ENCODE measurements around the gene SP9.
"Not testable (repeated sequence)": the region's sequence is repeated elsewhere in the genome, so short reads cannot be mapped to it uniquely, and the experiment has no call there.

SP9 gene

DNA sequence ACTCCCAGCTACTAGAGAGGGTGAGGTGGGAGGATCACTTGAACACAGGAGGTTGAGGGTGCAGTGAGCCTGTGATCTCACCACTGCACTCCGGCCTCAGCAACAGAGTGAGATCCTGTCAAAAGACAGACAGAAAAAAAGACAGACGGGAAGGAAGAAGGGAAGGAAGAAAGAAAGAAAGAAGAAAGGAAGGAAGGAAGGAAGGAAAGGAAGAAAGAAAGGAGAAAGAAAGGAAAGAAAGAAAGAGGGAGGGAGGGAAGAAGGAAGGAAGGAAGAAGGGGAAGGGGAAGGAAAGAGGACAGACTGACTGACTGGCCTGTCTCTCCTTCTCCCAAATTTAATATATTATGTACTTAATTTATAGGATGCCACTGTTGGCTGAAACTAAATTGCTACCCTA, 21.6 kb downstream of the SP9 start:
- DNase-seq (no peak), ATAC-seq (no peak)
- no peaks in the 10 kb centered on the region for H3K9me3 Mint-ChIP-seq
- no peak overlapping the region for H3K27ac Mint-ChIP-seq
- H3K4me1 Mint-ChIP-seq: no peaks in the 10 kb centered on the region
- H3K27me3 Mint-ChIP-seq: no peaks in the 10 kb centered on the region
- peaks cover 20% of the 10 kb centered on the region for H3K36me3 Mint-ChIP-seq (ENCODE audit: low read depth)
- H3K4me3 Mint-ChIP-seq: no peak overlapping the region

DNA sequence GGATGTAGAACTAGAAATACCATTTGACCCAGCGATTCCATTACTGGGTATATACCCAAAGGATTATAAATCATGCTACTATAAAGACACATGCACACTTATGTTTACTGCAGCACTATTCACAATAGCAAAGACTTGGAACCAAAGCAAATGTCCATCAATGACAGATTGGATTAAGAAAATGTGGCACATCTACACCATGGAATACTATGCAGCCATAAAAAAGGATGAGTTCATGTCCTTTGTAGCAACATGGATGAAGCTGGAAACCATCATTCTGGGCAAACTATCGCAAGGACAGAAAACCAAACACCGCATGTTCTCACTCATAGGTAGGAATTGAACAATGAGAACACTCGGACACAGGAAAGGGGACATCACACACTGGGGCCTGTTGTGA, 24.9 kb downstream of the SP9 start:
- H3K9me3 Mint-ChIP-seq, H3K27ac Mint-ChIP-seq, ATAC-seq, H3K27me3 Mint-ChIP-seq, DNase-seq, H3K4me3 Mint-ChIP-seq, H3K4me1 Mint-ChIP-seq: not testable (repeated sequence)
- peaks cover 40% of the 10 kb centered on the region for H3K36me3 Mint-ChIP-seq (ENCODE audit: low read depth)

DNA sequence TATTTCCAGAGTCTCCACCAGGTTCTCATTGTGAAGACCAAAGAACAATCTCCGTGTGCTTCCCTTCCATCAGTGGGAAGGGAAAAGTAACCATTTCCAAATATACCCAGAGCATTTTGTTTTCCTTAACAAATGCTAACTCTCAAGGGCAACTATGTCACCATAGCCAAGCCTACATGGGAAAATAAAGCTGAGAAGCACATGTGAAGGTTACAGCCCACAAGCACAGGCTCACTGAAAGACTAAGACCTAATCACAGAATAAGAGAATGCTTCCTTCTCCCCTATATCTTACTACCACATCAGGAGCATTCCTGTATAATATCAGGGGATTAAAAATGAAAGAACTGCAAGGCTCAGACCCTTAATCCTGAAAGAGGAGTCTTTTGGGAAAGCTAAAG, 28.2 kb downstream of the SP9 start:
- Mint-ChIP-seq H3K9me3 (peaks cover 28% of the 10 kb centered on the region), H3K27me3 (no peaks in the 10 kb centered on the region), H3K27ac (no peak overlapping the region), H3K4me1 (no peaks in the 10 kb centered on the region), H3K36me3 (ENCODE audit: low read depth) (peaks cover 63% of the 10 kb centered on the region), H3K4me3 (no peak overlapping the region)
- DNase-seq: no peak
- ATAC-seq: no peak

GRCh38 chr2:174363492-174364225, 28.9 kb downstream of the SP9 start:
- H3K4me1 Mint-ChIP-seq, ATAC-seq, DNase-seq, H3K27ac Mint-ChIP-seq, H3K4me3 Mint-ChIP-seq, H3K27me3 Mint-ChIP-seq: not testable (repeated sequence)
- H3K9me3 Mint-ChIP-seq: peaks cover 31% of the 10 kb centered on the region
- peaks cover 66% of the 10 kb centered on the region for H3K36me3 Mint-ChIP-seq (ENCODE audit: low read depth)

- Mint-ChIP-seq H3K27me3 (no peaks in the 10 kb centered on the region), H3K9me3 (peaks cover 31% of the 10 kb centered on the region), H3K4me3 (no peak overlapping the region), H3K27ac (no peak overlapping the region), H3K36me3 (ENCODE audit: low read depth) (peaks cover 69% of the 10 kb centered on the region), H3K4me1 (no peaks in the 10 kb centered on the region)
- DNase-seq (no peak), ATAC-seq (no peak)
Observed at GRCh38 chr2:174364628-174365027, 29.9 kb downstream of the SP9 start.

- Mint-ChIP-seq H3K27me3 (no peaks in the 10 kb centered on the region), H3K9me3 (peaks cover 31% of the 10 kb centered on the region), H3K36me3 (ENCODE audit: low read depth) (peaks cover 64% of the 10 kb centered on the region), H3K4me3 (no peak overlapping the region), H3K4me1 (no peaks in the 10 kb centered on the region), H3K27ac (no peak overlapping the region)
- ATAC-seq (no peak), DNase-seq (no peak)
Observed at GRCh38 chr2:174365571-174365970, 30.8 kb downstream of the SP9 start.

GRCh38 chr2:174368691-174369090, 33.9 kb downstream of the SP9 start:
- ATAC-seq (no peak), DNase-seq (no peak)
- Mint-ChIP-seq H3K9me3 (peaks cover 26% of the 10 kb centered on the region), H3K4me3 (no peak overlapping the region), H3K27me3 (no peaks in the 10 kb centered on the region), H3K36me3 (ENCODE audit: low read depth) (peaks cover 53% of the 10 kb centered on the region), H3K27ac (no peak overlapping the region), H3K4me1 (no peaks in the 10 kb centered on the region)

- no peak overlapping the region for H3K27ac Mint-ChIP-seq
- DNase-seq (no peak), ATAC-seq (no peak)
- H3K4me1 Mint-ChIP-seq: no peaks in the 10 kb centered on the region
- no peak overlapping the region for H3K4me3 Mint-ChIP-seq
- no peaks in the 10 kb centered on the region for H3K27me3 Mint-ChIP-seq
- H3K36me3 Mint-ChIP-seq (ENCODE audit: low read depth): peaks cover 33% of the 10 kb centered on the region
- no peaks in the 10 kb centered on the region for H3K9me3 Mint-ChIP-seq
Observed at GRCh38 chr2:174376967-174377366, 42.2 kb downstream of the SP9 start.

DNA sequence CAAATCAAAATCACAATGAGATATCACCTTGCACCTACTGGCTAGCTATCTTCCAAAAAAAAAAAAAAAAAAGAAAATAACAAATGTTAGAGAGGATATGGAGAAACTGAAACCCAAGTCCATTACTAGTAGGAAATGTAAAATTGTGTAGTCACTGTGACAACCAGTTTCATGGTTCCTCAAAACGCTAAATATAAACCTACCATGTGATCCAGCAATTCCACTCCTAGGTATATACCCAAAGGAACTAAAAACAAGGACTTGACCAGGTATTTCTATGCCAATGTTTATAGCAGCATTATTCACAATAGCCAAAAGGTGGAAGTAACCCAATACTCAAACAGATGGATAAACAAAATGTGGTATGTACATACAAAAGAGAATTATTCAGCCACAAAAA, 49.0 kb downstream of the SP9 start:
- no peaks in the 10 kb centered on the region for H3K9me3 Mint-ChIP-seq
- ATAC-seq: no peak
- no peak for DNase-seq

DNA sequence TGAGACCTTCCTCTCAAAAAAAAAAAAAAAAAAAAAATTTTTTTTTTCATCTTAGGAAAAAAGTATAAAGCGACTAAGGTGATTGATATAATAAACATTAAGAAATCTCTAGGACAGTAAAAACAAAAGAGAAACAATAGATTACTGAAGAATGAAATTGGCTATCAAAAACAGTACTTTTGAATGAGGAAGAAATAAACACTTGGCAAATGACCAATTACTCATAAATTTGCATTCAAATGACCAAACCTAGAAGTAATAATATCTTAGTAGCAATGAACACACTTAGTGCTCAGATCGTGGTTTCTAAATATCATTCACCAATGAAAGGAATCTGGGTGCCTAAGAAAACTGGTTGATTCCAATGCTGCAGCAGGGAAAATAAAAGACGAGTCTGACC, 50.4 kb downstream of the SP9 start:
- DNase-seq (no peak), ATAC-seq (no peak)
- Mint-ChIP-seq H3K36me3 (ENCODE audit: low read depth) (peaks cover 37% of the 10 kb centered on the region), H3K27ac (no peak overlapping the region), H3K27me3 (no peaks in the 10 kb centered on the region), H3K4me1 (peaks cover 12% of the 10 kb centered on the region), H3K9me3 (no peaks in the 10 kb centered on the region), H3K4me3 (no peak overlapping the region)

More for the DNA sequence above, 49.0 kb downstream of the SP9 start:
- H3K27me3 Mint-ChIP-seq: no peaks in the 10 kb centered on the region
- H3K4me3 Mint-ChIP-seq: no peak overlapping the region
- no peak overlapping the region for H3K27ac Mint-ChIP-seq
- H3K36me3 Mint-ChIP-seq (ENCODE audit: low read depth): peaks cover 33% of the 10 kb centered on the region
- peaks cover 7% of the 10 kb centered on the region for H3K4me1 Mint-ChIP-seq

Measured in activated naive CD8-positive, alpha-beta T cell treated with anti-CD3 and anti-CD28 coated beads, Interleukin-2, amount 50 U/mL, for 24 hours (primary cell).